D721Med (cell line): Measurements from ENCODE around the gene MVB12A.

Source experiments
- DNase-seq: peaks from one replicate; pipeline ENCODE4 v3.0.0; 2011; ENCODE audit warnings: low spot score; ENCODE audit not compliant: insufficient read length
- FAIRE-seq: peaks from 2 replicates; lab custom pipeline; 2011; peaks lifted over from hg19 to GRCh38; lab: Jason Lieb, UNC
- TF ChIP-seq, protein P1 (sequence below): IDR thresholded peaks from 2 replicates; pipeline ENCODE4 v1.5.1; 2012; ENCODE audit warnings: mild to moderate bottlenecking, control low read depth; ENCODE audit not compliant: insufficient read depth; ENCODE audit errors: missing control alignments

The MVB12A gene

DNA sequence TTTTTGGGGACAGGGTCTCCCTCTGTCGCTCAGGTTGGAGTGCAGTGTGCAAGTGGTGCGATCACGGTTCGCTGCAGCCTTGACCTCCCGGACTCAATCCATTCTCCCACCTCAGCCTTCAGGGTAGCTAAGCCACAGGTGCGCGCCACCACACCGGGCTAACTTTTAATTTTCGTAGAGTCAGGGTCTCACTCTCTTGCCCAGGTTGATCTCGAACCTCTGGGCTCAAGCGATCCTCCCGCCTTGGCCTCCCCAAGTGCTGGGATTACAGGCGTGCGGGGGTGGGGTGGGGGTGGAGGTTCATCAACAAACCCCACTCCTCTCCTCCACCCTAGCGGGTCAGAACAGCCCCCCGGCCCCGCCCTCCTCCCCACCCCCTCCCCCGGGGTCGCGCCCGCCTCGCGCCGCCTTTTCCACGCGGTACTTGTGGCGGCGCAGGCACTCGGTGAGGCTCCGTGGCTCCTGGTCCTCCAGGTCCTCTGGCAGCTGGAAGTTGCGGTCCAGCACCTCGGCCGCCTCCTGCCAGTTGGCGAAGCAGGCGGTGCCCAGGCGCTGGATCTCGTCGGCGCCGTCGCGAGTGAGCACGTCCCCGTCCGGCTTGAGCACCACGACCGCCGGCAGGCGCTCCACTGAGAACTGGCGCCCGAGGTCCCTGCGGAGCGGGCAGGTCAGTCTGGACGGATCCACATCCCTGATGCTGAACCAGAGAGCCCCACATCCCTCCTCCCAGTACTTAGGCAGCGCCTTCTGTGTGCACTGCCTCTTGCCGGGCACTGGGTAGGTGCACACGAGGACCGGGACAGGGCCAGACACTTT lies 35.7 kb downstream of the MVB12A start:
- FAIRE-seq (no peak), DNase-seq (no peak)
- TF ChIP-seq, protein P1, sequence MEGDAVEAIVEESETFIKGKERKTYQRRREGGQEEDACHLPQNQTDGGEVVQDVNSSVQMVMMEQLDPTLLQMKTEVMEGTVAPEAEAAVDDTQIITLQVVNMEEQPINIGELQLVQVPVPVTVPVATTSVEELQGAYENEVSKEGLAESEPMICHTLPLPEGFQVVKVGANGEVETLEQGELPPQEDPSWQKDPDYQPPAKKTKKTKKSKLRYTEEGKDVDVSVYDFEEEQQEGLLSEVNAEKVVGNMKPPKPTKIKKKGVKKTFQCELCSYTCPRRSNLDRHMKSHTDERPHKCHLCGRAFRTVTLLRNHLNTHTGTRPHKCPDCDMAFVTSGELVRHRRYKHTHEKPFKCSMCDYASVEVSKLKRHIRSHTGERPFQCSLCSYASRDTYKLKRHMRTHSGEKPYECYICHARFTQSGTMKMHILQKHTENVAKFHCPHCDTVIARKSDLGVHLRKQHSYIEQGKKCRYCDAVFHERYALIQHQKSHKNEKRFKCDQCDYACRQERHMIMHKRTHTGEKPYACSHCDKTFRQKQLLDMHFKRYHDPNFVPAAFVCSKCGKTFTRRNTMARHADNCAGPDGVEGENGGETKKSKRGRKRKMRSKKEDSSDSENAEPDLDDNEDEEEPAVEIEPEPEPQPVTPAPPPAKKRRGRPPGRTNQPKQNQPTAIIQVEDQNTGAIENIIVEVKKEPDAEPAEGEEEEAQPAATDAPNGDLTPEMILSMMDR = no peak

DNA sequence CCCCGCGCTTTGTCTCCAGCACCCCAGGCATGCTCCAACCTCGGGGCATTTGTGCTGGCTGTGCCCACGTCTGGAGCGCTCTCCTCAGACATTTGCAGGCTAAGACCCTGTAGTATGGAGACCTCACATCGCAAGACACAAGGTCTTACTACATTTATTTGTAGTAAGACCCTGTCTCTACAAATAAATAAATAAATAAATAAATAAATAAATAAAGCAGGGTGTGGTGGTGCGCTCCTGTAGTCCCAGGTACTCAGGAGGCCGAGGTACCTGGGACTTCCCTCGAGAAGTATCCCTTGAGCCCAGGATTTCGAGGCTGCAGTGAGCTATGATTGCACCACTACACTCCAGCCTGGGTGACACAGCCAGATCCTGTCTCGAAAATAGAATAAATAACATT lies 36.3 kb downstream of the MVB12A start:
- DNase-seq = no peak
- FAIRE-seq = no peak
- TF ChIP-seq, protein P1 = no peak

DNA sequence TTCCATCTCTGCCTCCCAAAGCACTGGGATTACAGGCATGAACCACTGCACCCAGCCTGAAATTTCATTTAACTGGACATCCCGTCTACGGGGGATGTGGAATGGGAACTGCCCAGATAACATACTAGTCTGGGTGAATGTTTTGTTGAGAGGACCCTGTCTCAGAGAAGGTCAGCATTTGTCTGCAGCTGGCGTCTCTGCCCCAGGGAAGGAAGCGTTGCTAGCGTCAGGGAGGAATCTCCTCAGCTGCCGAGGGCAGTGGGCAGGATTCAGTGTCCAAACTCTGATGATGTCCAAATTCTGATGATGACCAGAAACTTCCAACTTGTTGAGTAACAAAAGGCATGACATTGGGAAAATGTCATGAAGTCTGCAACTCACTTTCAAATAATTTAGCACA lies 37.8 kb downstream of the MVB12A start:
- TF ChIP-seq, protein P1 = no peak
- no peak for DNase-seq
- FAIRE-seq = no peak

DNA sequence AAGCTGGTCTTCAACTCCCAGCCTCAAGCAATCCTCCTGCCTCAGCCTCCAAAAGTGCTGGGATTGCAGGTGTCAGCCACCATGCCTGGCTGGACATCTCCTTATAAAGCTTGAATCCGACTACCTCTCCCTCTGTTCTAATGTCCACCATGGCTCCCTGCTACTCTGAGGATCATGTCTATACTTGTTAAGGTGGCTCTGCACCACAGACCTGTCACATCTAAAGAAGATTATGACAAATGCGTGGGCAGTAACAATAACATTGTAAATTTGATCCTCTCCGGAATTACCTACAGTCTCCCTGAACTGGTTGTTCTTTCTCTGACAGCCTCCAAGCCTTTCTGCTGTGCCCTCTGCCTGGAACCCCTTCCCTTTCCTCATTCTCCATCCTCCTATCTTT lies 39.1 kb downstream of the MVB12A start:
- no peak for DNase-seq
- FAIRE-seq = no peak
- TF ChIP-seq, protein P1 = no peak

DNA sequence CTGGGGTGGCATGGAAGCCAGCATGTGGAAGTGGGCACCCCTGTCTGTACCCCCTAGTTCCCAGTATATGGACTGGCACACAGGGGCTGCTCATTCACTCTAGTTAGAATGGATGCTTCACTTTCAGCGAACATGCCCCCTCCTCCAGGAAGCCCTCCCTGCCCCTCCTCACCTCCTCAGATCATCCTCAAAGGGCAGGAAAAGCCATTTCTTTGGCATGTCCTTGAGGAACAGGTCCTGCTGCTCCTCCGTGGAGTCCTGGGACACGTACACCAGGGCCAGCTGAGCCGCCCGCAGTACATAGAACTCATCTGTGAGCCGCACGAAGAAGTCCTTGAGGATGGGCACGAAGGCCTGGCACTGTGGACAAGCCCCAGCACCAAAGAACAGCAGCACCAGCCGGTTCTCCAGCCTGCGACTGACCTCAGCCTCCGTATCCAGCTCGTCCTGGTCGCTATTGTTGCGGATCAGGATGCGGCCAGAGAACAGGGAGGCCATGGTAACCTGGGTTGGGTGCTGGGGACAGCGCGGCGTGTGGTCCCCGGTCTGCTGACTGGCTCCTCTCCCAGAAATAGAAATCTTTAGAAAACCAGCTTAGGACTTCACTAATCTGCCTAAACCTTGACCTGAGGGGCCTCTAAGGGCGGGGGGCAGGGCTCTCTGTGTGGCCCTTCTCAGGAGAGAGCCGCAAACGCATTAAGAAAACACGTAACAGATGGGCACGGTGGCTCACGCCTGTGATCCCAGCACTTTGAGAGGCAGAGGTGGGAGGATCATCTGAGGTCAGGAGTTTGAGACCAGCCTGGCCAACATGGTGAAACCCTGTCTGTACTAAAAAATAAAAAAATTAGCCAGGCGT lies 40.8 kb downstream of the MVB12A start, which contains the start of gene NXNL1:
NXNL1 (minus strand) TSS at position 555 of the 859 bp plus-strand sequence; CDS start at position 498, 57 bp downstream.
- no peak for FAIRE-seq
- no peak for DNase-seq

DNA sequence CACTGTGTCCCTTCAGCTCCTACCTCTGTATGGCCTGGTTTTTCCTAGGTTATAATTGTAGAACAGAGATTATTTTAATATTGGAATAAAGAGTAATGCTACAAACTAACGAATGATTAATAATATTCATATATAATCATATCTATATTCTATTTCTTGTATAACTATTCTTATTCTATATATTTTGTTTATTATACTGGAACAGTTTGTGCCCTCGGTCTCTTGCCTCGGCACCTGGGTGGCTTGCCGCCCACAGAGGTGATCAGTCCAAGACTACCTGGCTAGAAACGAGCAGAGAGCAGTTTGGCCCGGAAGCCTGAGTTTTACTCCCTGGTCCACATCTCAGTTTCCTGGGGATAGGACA lies 46.6 kb downstream of the MVB12A start:
- TF ChIP-seq, protein P1 = no peak
- no peak for FAIRE-seq
- no peak for DNase-seq

More for the DNA sequence above, 40.8 kb downstream of the MVB12A start, which contains the start of gene NXNL1:
- TF ChIP-seq, protein P1 = no peak
